H1 (cell line): ENCODE data around the gene R3HDM2.

ENCODE experiments used
- JUN ChIP-seq: IDR thresholded peaks from 2 replicates; pipeline ENCODE4 v1.6.1; 2011; ENCODE audit warnings: low read depth, mild to moderate bottlenecking, improper control_type of control experiment, low read length
- KDM5A ChIP-seq: fragments of 200-600 bp; IDR thresholded peaks from 2 replicates; pipeline ENCODE4 v1.7.1; 2012; ENCODE audit warnings: mild to moderate bottlenecking, low read length, inconsistent platforms, mixed read lengths
- MAFK ChIP-seq: IDR thresholded peaks from 2 replicates; pipeline ENCODE4 v1.6.1; 2012; ENCODE audit warnings: low read depth, mild to moderate bottlenecking, improper control_type of control experiment, low read length
- MAX ChIP-seq: IDR thresholded peaks from 2 replicates; pipeline ENCODE4 v1.6.1; 2012; ENCODE audit warnings: inconsistent platforms
- POLR2A ChIP-seq, 2 experiments: IDR thresholded peaks; 1 replicate in 1 of 2; 2 replicates in 1 of 2; pipeline ENCODE4 v1.6.1; 2011; ENCODE audit warnings: low read depth in 2 of 2, low read length in 2 of 2, mild to moderate bottlenecking in 2 of 2; ENCODE audit errors: control extremely low read depth in 1 of 2
- POLR2AphosphoS5 ChIP-seq: IDR thresholded peaks from 2 replicates; pipeline ENCODE4 v1.6.1; 2011; ENCODE audit warnings: low read depth, low read length
- RAD21 ChIP-seq, 2 experiments: IDR thresholded peaks in 1 of 2; conservative IDR thresholded peaks in 1 of 2; 2 replicates each; pipeline ENCODE4 v1.6.1; 2011; ENCODE audit warnings: low read depth in 2 of 2, low read length in 2 of 2, improper control_type of control experiment in 1 of 2, inconsistent platforms in 1 of 2, mild to moderate bottlenecking in 1 of 2, moderate library complexity in 1 of 2
- RFX5 ChIP-seq: IDR thresholded peaks from 2 replicates; pipeline ENCODE4 v1.6.1; 2011; ENCODE audit warnings: low read depth, low read length, improper control_type of control experiment, borderline replicate concordance
- TCF12 ChIP-seq: IDR thresholded peaks from 2 replicates; pipeline ENCODE4 v1.6.1; 2011; ENCODE audit warnings: low read depth, mild to moderate bottlenecking, low read length

DNA sequence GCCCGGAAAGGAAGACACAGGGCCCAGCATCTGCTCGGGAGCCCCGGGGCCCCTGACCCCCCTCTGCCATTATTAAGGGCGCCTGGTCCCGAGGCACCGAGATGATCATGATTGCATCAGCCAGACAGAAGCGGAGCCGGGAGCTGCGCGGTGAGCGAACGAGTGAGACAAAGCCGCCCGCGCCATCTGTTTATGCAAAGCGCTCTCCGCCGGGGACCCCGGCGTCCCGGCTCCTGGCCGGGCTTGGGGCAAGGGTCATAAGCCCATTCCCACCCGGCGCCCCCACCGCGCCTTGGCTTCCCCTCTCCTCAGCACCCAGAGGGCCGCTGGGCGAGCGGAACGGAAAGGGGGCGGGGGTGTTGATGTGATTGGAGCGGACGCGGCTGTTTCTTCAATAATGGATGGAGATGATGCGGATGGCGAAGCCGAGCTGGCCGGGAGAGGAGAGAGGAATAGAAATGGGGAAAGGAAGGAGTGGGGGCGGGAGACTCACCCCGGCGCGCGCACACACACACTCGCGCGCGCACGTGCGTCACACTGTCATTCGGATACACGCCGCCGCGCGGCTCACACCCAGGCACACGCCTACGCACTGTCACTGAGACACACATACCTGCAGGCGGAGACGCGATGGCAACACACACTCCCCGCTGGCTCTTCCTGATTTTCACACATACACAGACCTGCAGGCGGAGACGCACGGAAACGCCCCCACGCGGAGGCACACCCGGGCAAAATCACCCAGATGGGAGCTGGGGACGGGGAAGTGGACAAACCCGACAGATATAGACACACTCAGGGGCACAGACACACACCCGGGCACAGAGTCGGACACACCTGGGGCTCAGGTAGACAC, 190.5 kb downstream of the R3HDM2 start:
- TF ChIP-seq TCF12 (no peak), RAD21 (IDR thresholded peaks at IDR 0.05 in 1 of 2, conservative IDR thresholded peaks at IDR 0.05 in 1 of 2; ENCODE audit: low read depth in 2 of 2, low read length in 2 of 2) (no peak), KDM5A (no peak), POLR2A (IDR thresholded peaks at IDR 0.05; ENCODE audit: control extremely low read depth in 1 of 2, low read depth in 2 of 2, low read length in 2 of 2) (no peak), RFX5 (no peak), JUN (no peak), POLR2AphosphoS5 (no peak), MAFK (no peak), MAX (peak; percentile 81)
